ENCODE data around the gene PEAK3. TPM values are rescaled to one million over a fixed set of nuclear protein-coding genes. Genes with fewer than 3 reads are reported as not detected.
A peak's percentile ranks its signal among the peaks of the same experiment; 100 is the strongest.

PEAK3 gene
- total and polyA plus RNA-seq, 9 of the 15 experiments (the other 6 are each of a cell fraction or from before 2014, with no cell fraction given) = 0.07 to 0.40 TPM; not detected in 7

DNA sequence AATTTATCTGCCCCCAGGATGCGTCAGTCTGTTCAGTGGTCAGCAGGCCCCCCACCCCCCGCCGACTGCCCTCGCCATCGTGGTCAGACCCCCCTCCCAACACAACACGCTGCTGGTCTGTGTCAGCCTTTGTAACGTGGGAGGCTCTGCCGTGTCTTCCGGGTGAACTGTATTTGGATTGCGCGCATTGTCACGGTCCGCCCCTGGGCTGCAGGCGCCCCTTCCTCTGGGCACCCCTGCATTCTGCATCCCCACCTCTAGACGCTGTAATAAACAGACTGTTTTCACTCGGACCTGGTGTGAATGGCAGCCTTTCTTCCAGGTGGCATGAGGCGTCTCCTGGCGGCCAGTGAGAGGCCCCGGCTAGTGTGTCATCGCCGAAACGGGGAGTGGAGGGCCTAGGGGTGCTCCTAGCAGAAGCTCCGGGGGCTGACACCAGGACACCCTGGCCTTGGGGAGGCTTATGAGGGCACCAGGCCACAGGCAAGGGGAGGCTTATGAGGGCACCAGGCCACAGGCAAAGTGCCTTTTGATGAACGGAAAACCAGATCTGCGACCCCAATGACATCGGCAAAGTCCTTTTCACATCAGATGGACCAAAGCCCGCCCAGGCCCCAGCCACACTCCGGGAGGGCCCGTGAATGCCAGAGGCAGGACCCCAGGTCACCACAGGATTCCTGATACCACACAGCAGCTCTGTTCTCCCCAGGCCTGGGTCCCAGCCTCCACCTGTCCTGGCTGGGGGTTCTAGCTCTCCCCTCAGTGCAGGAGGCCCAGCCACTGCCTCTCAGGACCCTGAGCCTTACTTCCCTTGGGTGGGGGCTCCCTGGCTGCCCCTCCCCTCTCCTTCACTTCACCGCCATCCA is 49.5 kb downstream of the PEAK3 start:
- peak overlapping the region in 1 of 2 experiments; percentile 75; a peak in 2 of 4 replicates for H3K9ac ChIP-seq (ENCODE audit: insufficient read depth in 1 of 2, low read depth in 2 of 2, low read length in 2 of 2)
- no TSS peak for BruUV-seq (replicated peaks)
- WGBS (ENCODE audit: insufficient coverage, low coverage, missing lambda C conversion rate) = 77% methylated on average over 24 of the region's 30 CpGs
- H2AFZ ChIP-seq (ENCODE audit: low read depth, low read length) = no peak overlapping the region
- in situ Hi-C loops (cut with MboI) = loop anchor here (10.0 kb wide), 1 partner anchor 82 kb away; no protein-coding TSS in a partner anchor
- TF ChIP-seq RBFOX2 (IDR thresholded peaks at IDR 0.05; ENCODE audit: low read depth, low read length) = peak; percentile 29; the same call in 1 of the 2 replicates
- TF ChIP-seq POLR2B (IDR thresholded peaks at IDR 0.05; ENCODE audit: low read depth, partially characterized antibody) = peak; percentile 30
- TF ChIP-seq POLR2A (conservative IDR thresholded peaks at IDR 0.05) = peak; percentile 62
- peak; percentile 22; the same call in 1 of the 2 replicates for TF ChIP-seq POLR2AphosphoS2 (IDR thresholded peaks at IDR 0.05; ENCODE audit: low read length)
- TF ChIP-seq SUPT5H (IDR thresholded peaks at IDR 0.05) = peak; percentile 58; the same call in 1 of the 2 replicates
- peak; percentile 46 for TF ChIP-seq MYNN (IDR thresholded peaks at IDR 0.05)
- TF ChIP-seq MYNN (CRISPR knock-in tag; IDR thresholded peaks at IDR 0.05) = no peak
- TF ChIP-seq POLR2G (IDR thresholded peaks at IDR 0.05; ENCODE audit: low read depth, low read length) = peak; percentile 51; the same call in 1 of the 2 replicates
- TF ChIP-seq PML (IDR thresholded peaks at IDR 0.05; ENCODE audit: low read length) = peak; percentile 22; the same call in 1 of the 2 replicates
- no peak for TF ChIP-seq STAT5B (CRISPR knock-in tag; IDR thresholded peaks at IDR 0.05)
- no peak for TF ChIP-seq ZKSCAN8 (CRISPR knock-in tag; IDR thresholded peaks at IDR 0.05)
- TF ChIP-seq ZBTB33 (CRISPR knock-in tag; IDR thresholded peaks at IDR 0.05) = peak; percentile 77; the same call in 1 of the 2 replicates
- H3K27me3 ChIP-seq (ENCODE audit: control insufficient read depth in 2 of 2, insufficient read depth in 2 of 2, low read length in 2 of 2) = no peaks in the 10 kb centered on the region
- H4K20me1 ChIP-seq (replicated peaks; ENCODE audit: control insufficient read depth, insufficient read depth, low read length) = 0 out of 2 replicates have a peak, but pooled peaks cover 14% of the 10 kb centered on the region
- peaks cover 48% of the 10 kb centered on the region for H3K79me2 ChIP-seq (ENCODE audit: control insufficient read depth, insufficient read depth, low read length)
- ATAC-seq = no peak
- intact Hi-C loops (cut with micrococcal nuclease) = no loop called here
- peaks cover under 1 to 89% of the 10 kb centered on the region in 2 experiments; a peak in 3 of 5 replicates for H3K4me1 ChIP-seq (replicated peaks in 1 of 2; ENCODE audit: control insufficient read depth in 2 of 2, insufficient read depth in 2 of 2, low read length in 2 of 2)
- peak overlapping the region; percentile 36; the same call in 2 of the 3 replicates for H3K27ac ChIP-seq (ENCODE audit: extremely low read depth, low read depth, low read length)
- FAIRE-seq = no peak
- DNase-seq (ENCODE audit: extremely low read depth in 1 of 4, low spot score in 3 of 4) = no peak
- no peak overlapping the region for H3K4me3 ChIP-seq
- H3K9me3 ChIP-seq (replicated peaks; ENCODE audit: control insufficient read depth, insufficient read depth, low read depth, low read length) = no peaks in the 10 kb centered on the region
- H3K4me2 ChIP-seq (ENCODE audit: insufficient read depth, low read length) = no peak overlapping the region
- peaks cover 67% of the 10 kb centered on the region; the same call in 2 of the 3 replicates for H3K36me3 ChIP-seq (ENCODE audit: control insufficient read depth, insufficient read depth, low read length)
- ChIA-PET CTCF (ENCODE audit: low intra/inter-chr PET ratio) (no interaction called here), POLR2A (interaction anchor here (0.9 kb wide), 1 partner anchor 81 kb away, joined by 3 read pairs; the partner anchor contains the start of gene AP3D1)
- no peaks in the 10 kb centered on the region for H3K9me1 ChIP-seq (ENCODE audit: control insufficient read depth, insufficient read depth, low read length)
